Neutrophil (primary cell): ENCODE results near the gene PLEKHM3.

Experiments
- H3K27ac ChIP-seq: fragments of 200-600 bp; sonication (generic); 2 replicates; pipeline ENCODE4 v1.5.1; 2016; ENCODE audit warnings: mild to moderate bottlenecking, moderate library complexity
- H3K27me3 ChIP-seq: fragments of 200-600 bp; sonication (generic); 2 replicates; pipeline ENCODE4 v1.6.0; 2016; ENCODE audit warnings: mild to moderate bottlenecking
- H3K36me3 ChIP-seq: fragments of 200-600 bp; sonication (generic); 2 replicates; pipeline ENCODE4 v1.5.1; 2017
- H3K4me1 ChIP-seq, 2 experiments: fragments of 200-600 bp in 1 of 2; sonication (generic) in 1 of 2; 1 replicate in 1 of 2; 2 replicates in 1 of 2; pipeline versions ENCODE4 v1.5.1 to v1.6.1; 2013 to 2016; ENCODE audit warnings: low read depth in 1 of 2, low read length in 1 of 2, mild to moderate bottlenecking in 1 of 2, moderate library complexity in 1 of 2; ENCODE audit not compliant: control insufficient read depth in 1 of 2, insufficient read depth in 1 of 2
- H3K4me3 ChIP-seq, 2 experiments: fragments of 200-600 bp in 1 of 2; sonication (generic) in 1 of 2; 1 replicate in 1 of 2; 2 replicates in 1 of 2; pipeline ENCODE4 v1.5.1; 2013 to 2016; ENCODE audit warnings: low read depth in 1 of 2, low read length in 1 of 2, mild to moderate bottlenecking in 1 of 2, moderate library complexity in 1 of 2
- H3K9me3 ChIP-seq: fragments of 200-600 bp; sonication (generic); 2 replicates; pipeline ENCODE4 v1.5.1; 2016
- TF ChIP-seq, protein P1 (sequence below): fragments of 200-600 bp; sonication (generic); IDR thresholded peaks from 2 replicates; pipeline ENCODE4 v1.5.1; 2016; ENCODE audit warnings: antibody characterized with exemption

Gene PLEKHM3

DNA sequence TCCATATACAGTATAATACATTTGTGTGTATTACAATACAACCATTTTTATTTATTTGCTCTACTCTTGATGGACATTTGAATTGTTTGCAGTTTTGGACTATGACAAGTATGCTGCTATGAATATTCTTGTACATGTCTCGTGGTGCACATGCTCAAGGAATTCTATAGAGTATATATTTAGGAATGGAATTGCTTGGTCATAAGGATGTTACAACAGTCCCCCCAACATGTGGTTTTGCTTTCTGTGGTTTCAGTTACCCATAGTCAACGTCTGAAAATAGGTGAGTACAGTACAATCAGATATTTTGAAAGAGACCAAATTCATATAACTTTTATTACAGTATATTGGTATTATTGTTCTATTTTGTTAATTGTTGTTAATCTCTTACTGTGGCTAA is 24.1 kb upstream of the PLEKHM3 start:
- Histone ChIP-seq H3K36me3 (no peaks in the 10 kb centered on the region), H3K4me3 (no peak overlapping the region), H3K9me3 (no peaks in the 10 kb centered on the region), H3K27me3 (no peaks in the 10 kb centered on the region), H3K4me1 (peaks cover 21 to 38% of the 10 kb centered on the region in 2 experiments), H3K27ac (no peak overlapping the region)
- TF ChIP-seq, protein P1, sequence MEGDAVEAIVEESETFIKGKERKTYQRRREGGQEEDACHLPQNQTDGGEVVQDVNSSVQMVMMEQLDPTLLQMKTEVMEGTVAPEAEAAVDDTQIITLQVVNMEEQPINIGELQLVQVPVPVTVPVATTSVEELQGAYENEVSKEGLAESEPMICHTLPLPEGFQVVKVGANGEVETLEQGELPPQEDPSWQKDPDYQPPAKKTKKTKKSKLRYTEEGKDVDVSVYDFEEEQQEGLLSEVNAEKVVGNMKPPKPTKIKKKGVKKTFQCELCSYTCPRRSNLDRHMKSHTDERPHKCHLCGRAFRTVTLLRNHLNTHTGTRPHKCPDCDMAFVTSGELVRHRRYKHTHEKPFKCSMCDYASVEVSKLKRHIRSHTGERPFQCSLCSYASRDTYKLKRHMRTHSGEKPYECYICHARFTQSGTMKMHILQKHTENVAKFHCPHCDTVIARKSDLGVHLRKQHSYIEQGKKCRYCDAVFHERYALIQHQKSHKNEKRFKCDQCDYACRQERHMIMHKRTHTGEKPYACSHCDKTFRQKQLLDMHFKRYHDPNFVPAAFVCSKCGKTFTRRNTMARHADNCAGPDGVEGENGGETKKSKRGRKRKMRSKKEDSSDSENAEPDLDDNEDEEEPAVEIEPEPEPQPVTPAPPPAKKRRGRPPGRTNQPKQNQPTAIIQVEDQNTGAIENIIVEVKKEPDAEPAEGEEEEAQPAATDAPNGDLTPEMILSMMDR = no peak

DNA sequence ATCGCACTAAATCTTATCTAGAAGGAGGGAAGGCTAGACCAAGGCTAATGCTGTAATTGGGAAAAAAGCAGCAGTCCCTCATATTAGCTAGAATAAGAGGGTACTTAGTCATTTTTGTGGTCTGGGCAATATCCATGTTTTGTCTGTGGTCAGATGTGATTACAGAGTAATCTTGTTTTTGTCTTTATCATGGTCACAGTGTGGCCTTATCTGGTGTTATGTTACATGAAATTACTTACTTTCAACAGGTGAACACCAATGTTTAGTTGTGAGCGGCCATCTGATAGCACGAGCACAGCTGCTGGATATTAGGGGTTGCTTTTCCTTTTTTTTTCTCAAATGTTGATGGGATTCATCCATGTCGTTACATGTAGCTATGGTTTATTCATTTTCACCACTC is 23.7 kb upstream of the PLEKHM3 start:
- Histone ChIP-seq H3K36me3 (no peaks in the 10 kb centered on the region), H3K27me3 (no peaks in the 10 kb centered on the region), H3K9me3 (no peaks in the 10 kb centered on the region), H3K4me1 (peaks cover 21 to 38% of the 10 kb centered on the region in 2 experiments), H3K4me3 (no peak overlapping the region), H3K27ac (no peak overlapping the region)
- TF ChIP-seq, protein P1 = no peak

DNA sequence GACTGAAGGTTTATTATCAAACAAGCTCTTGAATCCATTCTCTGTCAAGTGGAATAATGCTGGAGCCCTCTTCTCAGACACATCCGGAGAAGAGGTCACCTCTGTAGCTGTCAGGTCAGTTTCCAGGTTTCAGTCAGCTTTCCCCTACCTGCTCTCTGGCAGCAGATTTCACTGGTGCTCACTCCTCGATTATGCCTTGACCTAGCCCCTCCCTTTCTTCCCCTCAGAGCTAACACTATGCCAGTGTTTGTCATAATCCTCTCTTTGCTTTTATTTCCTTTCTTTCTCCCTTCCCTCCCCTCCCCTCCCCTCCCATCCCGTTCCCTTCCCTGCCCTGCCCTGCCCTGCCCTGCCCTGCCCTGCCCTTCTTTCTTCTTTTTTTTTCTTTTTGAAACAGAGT is 22.5 kb upstream of the PLEKHM3 start:
- H3K36me3 ChIP-seq = no peaks in the 10 kb centered on the region
- no peaks in the 10 kb centered on the region for H3K27me3 ChIP-seq
- H3K27ac ChIP-seq = no peak overlapping the region
- H3K4me3 ChIP-seq = no peak overlapping the region
- no peaks in the 10 kb centered on the region for H3K9me3 ChIP-seq
- peaks cover 20 to 37% of the 10 kb centered on the region in 2 experiments for H3K4me1 ChIP-seq
- TF ChIP-seq, protein P1 = no peak

DNA sequence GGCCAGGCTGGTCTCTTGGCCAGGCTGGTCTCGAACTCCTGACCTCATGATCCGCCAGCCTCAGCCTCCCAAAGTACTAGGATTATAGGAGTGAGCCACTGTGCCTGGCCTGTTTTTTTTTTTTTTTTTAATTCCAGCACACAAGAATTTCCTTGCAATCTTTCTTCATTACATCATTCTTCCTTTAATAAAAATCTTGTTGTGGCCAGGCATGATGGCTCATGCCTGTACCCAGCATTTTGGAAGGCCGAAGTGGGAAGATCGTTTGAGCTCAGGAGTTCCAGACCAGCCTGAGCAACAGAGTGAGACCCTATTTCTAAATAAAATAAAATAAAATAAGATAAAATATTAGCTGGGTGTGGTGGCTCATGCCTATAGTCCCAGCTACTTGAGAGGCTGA is 21.4 kb upstream of the PLEKHM3 start:
- TF ChIP-seq, protein P1 = no peak
- no peaks in the 10 kb centered on the region for H3K36me3 ChIP-seq
- peaks cover 17 to 31% of the 10 kb centered on the region in 2 experiments for H3K4me1 ChIP-seq
- no peaks in the 10 kb centered on the region for H3K27me3 ChIP-seq
- no peak overlapping the region for H3K27ac ChIP-seq
- H3K4me3 ChIP-seq = no peak overlapping the region
- no peaks in the 10 kb centered on the region for H3K9me3 ChIP-seq

DNA sequence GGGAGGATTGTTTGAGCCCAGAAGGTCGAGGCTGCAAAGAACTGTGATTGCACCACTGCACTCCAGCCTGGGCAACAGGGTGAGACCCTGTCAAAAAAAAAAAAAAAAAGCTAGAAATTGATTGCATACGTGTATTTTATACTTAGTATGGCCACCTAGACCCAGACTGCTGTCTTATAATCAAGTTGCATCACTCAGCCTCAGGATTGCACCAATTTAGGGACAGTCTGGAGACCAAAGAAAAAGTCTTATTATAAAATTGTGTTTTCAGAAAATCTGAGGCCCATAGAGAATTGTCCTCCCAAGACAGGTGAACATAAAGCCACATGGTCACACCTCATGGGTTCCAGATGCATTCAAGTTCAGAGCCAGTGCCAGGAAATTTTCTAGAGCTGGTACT is 17.1 kb upstream of the PLEKHM3 start:
- H3K36me3 ChIP-seq = no peaks in the 10 kb centered on the region
- H3K27ac ChIP-seq = no peak overlapping the region
- H3K4me3 ChIP-seq = no peak overlapping the region
- no peaks in the 10 kb centered on the region for H3K4me1 ChIP-seq
- TF ChIP-seq, protein P1 = no peak
- H3K9me3 ChIP-seq = no peaks in the 10 kb centered on the region
- no peaks in the 10 kb centered on the region for H3K27me3 ChIP-seq

DNA sequence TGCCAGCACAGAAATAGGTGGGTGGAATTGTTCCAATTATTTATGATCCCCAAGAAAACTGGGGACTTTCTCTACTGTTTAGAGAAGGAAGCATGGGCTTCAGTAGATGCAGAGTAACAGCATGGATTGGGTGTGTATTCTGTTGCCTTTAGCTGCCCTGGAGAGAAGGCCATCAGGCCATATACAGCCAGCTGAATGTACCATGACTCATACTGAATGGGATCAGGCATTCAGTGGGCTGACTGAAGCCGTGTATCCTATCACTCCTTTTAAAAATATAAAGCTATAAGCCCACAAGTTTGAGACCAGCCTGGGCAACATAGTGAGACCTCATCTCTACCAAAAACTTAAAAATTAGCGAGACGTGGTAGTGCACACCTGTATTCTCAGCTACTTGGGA is 16.7 kb upstream of the PLEKHM3 start:
- H3K4me1 ChIP-seq = no peaks in the 10 kb centered on the region
- no peaks in the 10 kb centered on the region for H3K27me3 ChIP-seq
- TF ChIP-seq, protein P1 = no peak

More for the DNA sequence above, 16.7 kb upstream of the PLEKHM3 start:
- Histone ChIP-seq H3K36me3 (no peaks in the 10 kb centered on the region), H3K9me3 (no peaks in the 10 kb centered on the region), H3K4me3 (no peak overlapping the region), H3K27ac (no peak overlapping the region)
